GM12878 (cell line): ENCODE results near the gene GSTM5. TPM values are rescaled to one million over a fixed set of nuclear protein-coding genes. Genes with fewer than 3 reads are reported as not detected.

Source experiments
- ATAC-seq: fragments of 200-7000 bp; cut with Tn5 transposase; 3 replicates; pipeline ENCODE4 v1.9.1; 2020; ENCODE audit warnings: mild to moderate bottlenecking, moderate library complexity
- BruUV-seq: library from RNA; stranded (reverse); fragments of 400-500 nt; replicated peaks from 2 replicates; lab custom pipeline; 2021; lab: Mats Ljungman, UMichigan
- CTCF ChIA-PET: fragments of 300-600 bp; sonication (Branson Sonifier 250); formaldehyde crosslinking; extraction: SDS; loops from one replicate; lab custom pipeline; 2021; ENCODE audit warnings: inconsistent platforms; lab: Yijun Ruan, JAX
- POLR2A ChIA-PET: fragments of 350-600 bp; formaldehyde crosslinking; extraction: SDS; loops from one replicate; lab custom pipeline; 2021; ENCODE audit warnings: inconsistent platforms; lab: Charles Lee
- RAD21 ChIA-PET: fragments of 300-600 bp; sonication (Branson Sonifier 250); formaldehyde crosslinking; loops from one replicate; lab custom pipeline; 2023; ENCODE audit warnings: antibody characterized with exemption; ENCODE audit not compliant: unreplicated experiment; lab: Charles Lee
- SMC1A ChIA-PET: fragments of 300-600 bp; sonication (Branson Sonifier 250); formaldehyde crosslinking; loops from one replicate; lab custom pipeline; 2023; ENCODE audit not compliant: unreplicated experiment, uncharacterized antibody; lab: Charles Lee
- DNase-seq: peaks from one replicate; pipeline ENCODE4 v3.0.0-alpha.2; 2011; ENCODE audit warnings: low read depth, low spot score
- FAIRE-seq: peaks from 3 replicates; lab custom pipeline; 2011; peaks lifted over from hg19 to GRCh38; lab: Jason Lieb, UNC
- H2AFZ ChIP-seq: 2 replicates; pipeline ENCODE4 v1.6.0; 2011; ENCODE audit warnings: low read depth, low read length, control low read depth; ENCODE audit not compliant: control insufficient read depth
- H3K27ac ChIP-seq: 2 replicates; pipeline ENCODE4 v1.5.1; 2011; ENCODE audit warnings: control low read depth; ENCODE audit not compliant: control insufficient read depth, insufficient read depth
- H3K27me3 ChIP-seq, 2 experiments: replicated peaks in 1 of 2; 2 replicates each; pipeline versions ENCODE4 v1.6.0 to v1.6.1; 2011; ENCODE audit warnings: low read length in 1 of 2; ENCODE audit not compliant: control insufficient read depth in 2 of 2, insufficient read depth in 2 of 2
- H3K36me3 ChIP-seq, 2 experiments: 2 replicates each; pipeline ENCODE4 v1.5.1; 2011; ENCODE audit warnings: low read length in 1 of 2; ENCODE audit not compliant: control insufficient read depth in 2 of 2, insufficient read depth in 2 of 2
- H3K4me1 ChIP-seq: 2 replicates; pipeline ENCODE4 v1.6.1; 2011; ENCODE audit warnings: mild to moderate bottlenecking, low read length, moderate library complexity, mixed read lengths; ENCODE audit not compliant: control insufficient read depth, insufficient read depth
- H3K4me2 ChIP-seq: 2 replicates; pipeline ENCODE4 v1.6.0; 2011; ENCODE audit warnings: control low read depth; ENCODE audit not compliant: control insufficient read depth, insufficient read depth
- H3K4me3 ChIP-seq: fragments of 200-600 bp; sonication (generic); 2 replicates; pipeline ENCODE4 v1.5.1; 2016
- H3K79me2 ChIP-seq: 2 replicates; pipeline ENCODE4 v1.6.0; 2011; ENCODE audit warnings: low read length; ENCODE audit not compliant: control insufficient read depth, insufficient read depth
- H3K9ac ChIP-seq: 2 replicates; pipeline ENCODE4 v1.8.0; 2011; ENCODE audit warnings: low read length, control low read depth, mixed read lengths; ENCODE audit not compliant: control insufficient read depth, insufficient read depth
- H3K9me3 ChIP-seq: replicated peaks from 3 replicates; pipeline ENCODE4 v1.5.1; 2011; ENCODE audit warnings: mild to moderate bottlenecking, low read length; ENCODE audit not compliant: control insufficient read depth, insufficient read depth
- H4K20me1 ChIP-seq: 2 replicates; pipeline ENCODE4 v1.6.0; 2011; ENCODE audit not compliant: control insufficient read depth, insufficient read depth
- CBX3 ChIP-seq: fragments of 200-600 bp; sonication (generic); IDR thresholded peaks from 2 replicates; pipeline ENCODE4 v1.6.1; 2016; ENCODE audit warnings: low read depth, borderline replicate concordance
- CEBPB ChIP-seq, 2 experiments: fragments of 150-350 bp in 1 of 2; IDR thresholded peaks; 2 replicates each; pipeline ENCODE4 v1.6.1; 2012 to 2014; ENCODE audit warnings: low read depth in 2 of 2, low read length in 2 of 2, borderline replicate concordance in 1 of 2, inconsistent platforms in 1 of 2
- CEBPZ ChIP-seq: fragments of 150-350 bp; IDR thresholded peaks from 2 replicates; pipeline ENCODE4 v1.6.1; 2016; ENCODE audit warnings: low read depth, low read length
- EGR1 ChIP-seq, 2 experiments: IDR thresholded peaks; 1 replicate in 1 of 2; 2 replicates in 1 of 2; pipeline ENCODE4 v1.6.1; 2011 to 2012; ENCODE audit warnings: low read depth in 2 of 2, low read length in 2 of 2, borderline replicate concordance in 1 of 2, mild to moderate bottlenecking in 1 of 2, moderate library complexity in 1 of 2
- ETV6 ChIP-seq, 2 experiments: fragments of 450-650 bp in 1 of 2; IDR thresholded peaks in 1 of 2; conservative IDR thresholded peaks in 1 of 2; 2 replicates each; pipeline ENCODE4 v1.6.1; 2014; ENCODE audit warnings: antibody characterized with exemption in 1 of 2, borderline replicate concordance in 1 of 2, low read depth in 1 of 2, mild to moderate bottlenecking in 1 of 2, moderate library complexity in 1 of 2
- MYB ChIP-seq: fragments of 150-350 bp; IDR thresholded peaks from 2 replicates; pipeline ENCODE4 v1.6.1; 2014; ENCODE audit warnings: mild to moderate bottlenecking, low read depth, low read length, borderline replicate concordance
- NFIC ChIP-seq: IDR thresholded peaks from 2 replicates; pipeline ENCODE4 v1.6.1; 2012; ENCODE audit warnings: low read depth, mild to moderate bottlenecking, inconsistent platforms, low read length, moderate library complexity
- NFXL1 ChIP-seq: fragments of 450-650 bp; IDR thresholded peaks from 2 replicates; pipeline ENCODE4 v1.6.1; 2017; ENCODE audit warnings: antibody characterized with exemption, mild to moderate bottlenecking, borderline replicate concordance
- USF2 ChIP-seq: IDR thresholded peaks from 2 replicates; pipeline ENCODE4 v1.6.1; 2011; ENCODE audit warnings: low read depth, low read length, improper control_type of control experiment, borderline replicate concordance
- ZBTB4 ChIP-seq: fragments of 450-650 bp; formaldehyde crosslinking; IDR thresholded peaks from 2 replicates; pipeline ENCODE4 v1.4.0; 2022; ENCODE audit warnings: mild to moderate bottlenecking, moderate library complexity
- WGBS: methylation state at CpG from one replicate; pipeline ENCODE4 v1.1.6; 2016; ENCODE audit warnings: low lambda C conversion rate; ENCODE audit not compliant: insufficient replicate concordance, insufficient coverage; ENCODE audit errors: missing lambda C conversion rate; 5-methylcytosine and 5-hydroxymethylcytosine counted together
- in situ Hi-C: fragments of 300-500 bp; cut with MboI; formaldehyde crosslinking; loops from 9 replicates; pipeline ENCODE4 v1.14.3; 2018; ENCODE audit warnings: mixed read lengths
- intact Hi-C: fragments of 100-400 bp; cut with micrococcal nuclease; formaldehyde crosslinking; loops from one replicate; pipeline ENCODE4 v1.14.2; 2022; ENCODE audit not compliant: unreplicated experiment
- polyA plus RNA-seq, 11 experiments: library from polyadenylated mRNA; depleted of rRNA in 4 of 11; unstranded in 6 of 11; stranded (reverse) in 5 of 11; fragments of >200 nt; fragmentation: Nextera tagmentation in 4 of 11; fragmentation: Illumina TruSeq in 1 of 11; extraction: Ambion mirVana in 4 of 11; extraction: Trizol in 1 of 11; gene quantifications; 1 replicate in 1 of 11; 2 replicates in 10 of 11; pipeline versions ENCODE4 v1.2.1 to v1.2.3, GENCODE V29; 2011 to 2016; ENCODE audit warnings: inconsistent platforms in 2 of 11, missing spikeins in 2 of 11, low read depth in 1 of 11
- total RNA-seq, 4 experiments: library from RNA; depleted of rRNA in 3 of 4; stranded (reverse); fragments of >200 nt in 3 of 4; fragmentation: Illumina TruSeq in 1 of 4; extraction: Trizol in 1 of 4; gene quantifications; 2 replicates each; pipeline versions ENCODE4 v1.2.1 to v1.2.3, GENCODE V29; 2013 to 2021

Gene GSTM5
- total and polyA plus RNA-seq, 10 of the 15 experiments (the other 5 are each of a cell fraction or from before 2014, with no cell fraction given), result 0.10 to 0.37 (median 0.26) TPM; not detected in 1

GRCh38 chr1:109713636-109714035 is 1.6 kb downstream of the GSTM5 start:
- H3K9ac ChIP-seq, result no peak overlapping the region
- SMC1A ChIA-PET, result no interaction called here
- H3K4me3 ChIP-seq, result no peak overlapping the region
- no peak for TF ChIP-seq CEBPB (IDR thresholded peaks at IDR 0.05; ENCODE audit: borderline replicate concordance in 1 of 2, low read depth in 2 of 2, low read length in 2 of 2)
- no peak for TF ChIP-seq CEBPZ
- TF ChIP-seq NFXL1, result no peak
- TF ChIP-seq EGR1 (IDR thresholded peaks at IDR 0.05; ENCODE audit: borderline replicate concordance in 1 of 2, low read depth in 2 of 2, low read length in 2 of 2), result no peak
- no peak for TF ChIP-seq ZBTB4 (CRISPR knock-in tag)
- TF ChIP-seq USF2, result no peak
- TF ChIP-seq MYB, result no peak
- no peak for TF ChIP-seq CBX3
- no peak for TF ChIP-seq NFIC
- no peak for TF ChIP-seq ETV6 (conservative IDR thresholded peaks at IDR 0.05 in 1 of 2, IDR thresholded peaks at IDR 0.05 in 1 of 2; ENCODE audit: borderline replicate concordance in 1 of 2, low read depth in 1 of 2)
- no peaks in the 10 kb centered on the region for H3K36me3 ChIP-seq
- H3K9me3 ChIP-seq, result no peaks in the 10 kb centered on the region; the same call in 1 of the 3 replicates
- no peak overlapping the region for H3K4me2 ChIP-seq
- no peaks in the 10 kb centered on the region for H3K79me2 ChIP-seq
- intact Hi-C loops (no loop called here), in situ Hi-C loops (no loop called here)
- RAD21 ChIA-PET, result no interaction called here
- no peak for ATAC-seq
- no peaks in the 10 kb centered on the region for H4K20me1 ChIP-seq
- no peaks in the 10 kb centered on the region for H3K4me1 ChIP-seq
- BruUV-seq, result no TSS peak
- POLR2A ChIA-PET, result no interaction called here
- H3K27me3 ChIP-seq, result no peaks in the 10 kb centered on the region
- no peak for DNase-seq
- no peak overlapping the region for H3K27ac ChIP-seq
- CTCF ChIA-PET, result no interaction called here
- no peak for FAIRE-seq
- WGBS, result 26% methylated on average over 5 of the region's 5 CpGs
- H2AFZ ChIP-seq, result no peak overlapping the region
